Endothelial cell of umbilical vein (primary cell): ENCODE data around the gene RTP1. TPM values are rescaled to one million over a fixed set of nuclear protein-coding genes. Genes with fewer than 3 reads are reported as not detected.
"Not testable (repeated sequence)": the region's sequence is repeated elsewhere in the genome, so short reads cannot be mapped to it uniquely, and the experiment has no call there.

ENCODE experiments used
- BruUV-seq: library from RNA; stranded (reverse); fragments of 400-500 nt; replicated peaks from 2 replicates; lab custom pipeline; 2021; lab: Mats Ljungman, UMichigan
- CTCF ChIA-PET: fragments of 300-600, 350-600 bp; sonication (Branson Sonifier 250); formaldehyde crosslinking; loops from one replicate; lab custom pipeline; 2021; ENCODE audit warnings: antibody characterized with exemption, inconsistent platforms; lab: Charles Lee
- POLR2A ChIA-PET: fragments of 300-600, 350-600 bp; sonication (Branson Sonifier 250); formaldehyde crosslinking; loops from one replicate; lab custom pipeline; 2021; ENCODE audit warnings: antibody characterized with exemption, inconsistent platforms; lab: Charles Lee
- DNase-seq: peaks from one replicate; pipeline ENCODE4 v3.0.0-alpha.2; 2011; ENCODE audit warnings: low read depth, low spot score
- FAIRE-seq: peaks from 2 replicates; lab custom pipeline; 2011; peaks lifted over from hg19 to GRCh38; lab: Jason Lieb, UNC
- H2AFZ ChIP-seq: 2 replicates; pipeline ENCODE4 v1.6.0; 2012; ENCODE audit warnings: low read depth, low read length, control low read depth, inconsistent platforms
- H3K27ac ChIP-seq: 2 replicates; pipeline ENCODE4 v1.5.1; 2011; ENCODE audit warnings: low read depth, mild to moderate bottlenecking, control low read depth, low read length, moderate library complexity; ENCODE audit not compliant: insufficient read depth
- H3K27me3 ChIP-seq, 2 experiments: 2 replicates each; pipeline versions ENCODE4 v1.6.0 to v1.6.1; 2011; ENCODE audit warnings: low read length in 2 of 2, mixed read lengths in 1 of 2; ENCODE audit not compliant: control insufficient read depth in 2 of 2, insufficient read depth in 2 of 2
- H3K36me3 ChIP-seq, 2 experiments: 2 replicates in 1 of 2; 3 replicates in 1 of 2; pipeline ENCODE4 v1.5.1; 2011; ENCODE audit warnings: low read length in 2 of 2, mild to moderate bottlenecking in 1 of 2, moderate library complexity in 1 of 2; ENCODE audit not compliant: control insufficient read depth in 2 of 2, insufficient read depth in 2 of 2; ENCODE audit errors: extremely low read depth in 1 of 2
- H3K4me1 ChIP-seq: 3 replicates; pipeline ENCODE4 v1.5.1; 2011; ENCODE audit warnings: mild to moderate bottlenecking, low read length; ENCODE audit not compliant: control insufficient read depth, insufficient read depth; ENCODE audit errors: extremely low read depth
- H3K4me2 ChIP-seq: 2 replicates; pipeline ENCODE4 v1.6.1; 2011; ENCODE audit warnings: low read length, control low read depth, mixed read lengths; ENCODE audit not compliant: insufficient read depth
- H3K4me3 ChIP-seq, 3 experiments: fragments of 200-600 bp in 1 of 3; sonication (generic), shearing (Covaris generic) in 1 of 3; replicated peaks in 1 of 3; 2 replicates each; pipeline ENCODE4 v1.5.1; 2011 to 2016; ENCODE audit warnings: control low read depth in 3 of 3, low read length in 3 of 3, mild to moderate bottlenecking in 2 of 3, inconsistent platforms in 1 of 3, low read depth in 1 of 3, moderate library complexity in 1 of 3; ENCODE audit not compliant: insufficient read depth in 1 of 3
- H3K79me2 ChIP-seq: 2 replicates; pipeline ENCODE4 v1.6.0; 2012; ENCODE audit warnings: low read length, inconsistent platforms; ENCODE audit not compliant: control insufficient read depth, insufficient read depth
- H3K9ac ChIP-seq: replicated peaks from 2 replicates; pipeline ENCODE3; 2011; ENCODE audit warnings: low read length, control low read depth; ENCODE audit not compliant: insufficient read depth; ENCODE audit errors: extremely low read depth
- H3K9me1 ChIP-seq: replicated peaks from 3 replicates; pipeline ENCODE4 v1.6.0; 2011; ENCODE audit warnings: mild to moderate bottlenecking, low read length; ENCODE audit not compliant: control insufficient read depth, insufficient read depth; ENCODE audit errors: extremely low read depth
- H3K9me3 ChIP-seq: replicated peaks from 2 replicates; pipeline ENCODE4 v1.5.1; 2012; ENCODE audit warnings: low read length, inconsistent platforms; ENCODE audit not compliant: control insufficient read depth, insufficient read depth
- H4K20me1 ChIP-seq: replicated peaks from 2 replicates; pipeline ENCODE3; 2011; ENCODE audit warnings: mild to moderate bottlenecking, low read length; ENCODE audit not compliant: control insufficient read depth, insufficient read depth; ENCODE audit errors: extremely low read depth
- CTCF ChIP-seq, 2 donors: IDR thresholded peaks; 1 replicate in 1 of 2; 2 replicates in 1 of 2; pipeline ENCODE4 v1.5.1; 2011; ENCODE audit warnings: low read length in 2 of 2, mild to moderate bottlenecking in 2 of 2, moderate library complexity in 2 of 2, control low read depth in 1 of 2, inconsistent platforms in 1 of 2, low read depth in 1 of 2; ENCODE audit not compliant: insufficient read depth in 1 of 2; ENCODE audit errors: extremely low read depth in 1 of 2
- JUN ChIP-seq: IDR thresholded peaks from 2 replicates; pipeline ENCODE4 v1.6.1; 2011; ENCODE audit warnings: borderline replicate concordance, low read depth; ENCODE audit not compliant: insufficient read length, insufficient read depth
- MYC ChIP-seq: IDR thresholded peaks from one replicate; pipeline ENCODE4 v1.6.1; 2011; ENCODE audit warnings: mild to moderate bottlenecking, low read depth, low read length
- dilution Hi-C: fragments of 300-500 bp; cut with MboI; formaldehyde crosslinking; loops from one replicate; pipeline ENCODE4 v1.15.0; 2019; ENCODE audit warnings: low sequenced_read_pairs; ENCODE audit not compliant: extremely low pct_ligation_motif_present
- intact Hi-C: fragments of 100-400 bp; cut with micrococcal nuclease; formaldehyde crosslinking; loops from one replicate; pipeline ENCODE4 v1.10.0; 2022
- polyA plus RNA-seq, 4 experiments: library from polyadenylated mRNA; depleted of rRNA in 3 of 4; stranded (reverse) in 3 of 4; unstranded in 1 of 4; fragments of >200 nt; gene quantifications; 2 replicates each; pipeline versions ENCODE4 v1.2.1 to v1.2.3, GENCODE V29; 2011 to 2012; ENCODE audit warnings: missing spikeins in 1 of 4
- total RNA-seq: library from RNA; stranded (reverse); gene quantifications from 2 replicates; pipeline ENCODE4 v1.2.3, GENCODE V29; 2021

RTP1 gene
- total and polyA plus RNA-seq, 2 donors (not counting 3 experiments of a cell fraction or from before 2014, with no cell fraction given): not detected

DNA sequence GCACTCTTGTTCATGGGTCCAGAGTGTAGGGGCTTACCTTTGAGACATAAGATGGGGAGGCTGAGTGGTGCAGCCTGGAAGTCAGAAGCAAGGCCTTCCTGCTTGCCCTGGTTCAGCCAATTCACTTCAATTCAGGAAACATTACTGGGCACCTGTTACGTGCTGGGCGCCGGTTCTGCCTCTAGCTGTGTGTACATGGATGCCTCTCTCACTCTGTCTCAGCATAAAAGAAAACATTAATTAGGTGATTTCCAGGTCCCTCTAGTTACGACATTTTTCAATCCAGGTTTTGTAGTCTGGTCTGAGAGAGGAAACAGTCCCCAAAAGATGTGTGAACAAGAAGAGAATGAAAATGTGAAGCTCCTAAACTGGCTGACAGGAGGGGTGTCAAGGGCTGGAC, 1.2 kb downstream of the RTP1 start:
- ChIA-PET POLR2A (no interaction called here), CTCF (interaction anchor here (2.0 kb wide), 1 partner anchor 22 kb away, joined by 5 read pairs; no protein-coding TSS in a partner anchor)
- no TSS peak for BruUV-seq
- Histone ChIP-seq H3K4me3 (no peak overlapping the region), H3K4me1 (no peaks in the 10 kb centered on the region), H3K4me2 (no peak overlapping the region), H3K27me3 (peaks cover 0 to 6% of the 10 kb centered on the region in 2 experiments), H3K27ac (no peak overlapping the region), H3K9me1 (no peaks in the 10 kb centered on the region), H3K9me3 (no peaks in the 10 kb centered on the region), H2AFZ (no peak overlapping the region), H4K20me1 (no peaks in the 10 kb centered on the region), H3K9ac (no peak overlapping the region), H3K79me2 (no peaks in the 10 kb centered on the region), H3K36me3 (no peaks in the 10 kb centered on the region)
- FAIRE-seq: no peak
- TF ChIP-seq JUN (no peak), MYC (no peak), CTCF (IDR thresholded peaks at IDR 0.05; ENCODE audit: extremely low read depth in 1 of 2, insufficient read depth in 1 of 2, low read depth in 1 of 2, low read length in 2 of 2) (no peak)
- intact Hi-C loops: no loop called here
- dilution Hi-C loops: no loop called here
- DNase-seq: no peak

- CTCF ChIA-PET, H2AFZ ChIP-seq, H3K9me1 ChIP-seq, H3K9me3 ChIP-seq, intact Hi-C loops, FAIRE-seq, BruUV-seq, H3K4me3 ChIP-seq, H3K79me2 ChIP-seq, H3K9ac ChIP-seq, DNase-seq, H3K27me3 ChIP-seq, POLR2A ChIA-PET, H3K36me3 ChIP-seq, H3K4me2 ChIP-seq, H3K4me1 ChIP-seq, dilution Hi-C loops, H3K27ac ChIP-seq, H4K20me1 ChIP-seq: not testable (repeated sequence)
These were observed 2.3 kb downstream of the RTP1 start for GRCh38 chr3:187199463-187200050.
